Activated CD4-positive, alpha-beta T cell treated with anti-CD3 and anti-CD28 coated beads, Interleukin-2, amount 10 ng/mL, durations not matched to agents 7 days and 5 days (primary cell): ENCODE data around the gene S100A11. TPM values are rescaled to one million over a fixed set of nuclear protein-coding genes. Genes with fewer than 3 reads are reported as not detected.

Experiments used
- CTCF ChIA-PET: fragments of 350-600 bp; sonication (Branson Sonifier 250); formaldehyde crosslinking; loops from one replicate; lab custom pipeline; 2021; ENCODE audit warnings: antibody characterized with exemption; lab: Charles Lee
- POLR2A ChIA-PET: fragments of 350-600 bp; sonication (Branson Sonifier 250); formaldehyde crosslinking; loops from one replicate; lab custom pipeline; 2021; ENCODE audit warnings: antibody characterized with exemption; lab: Charles Lee
- DNase-seq: peaks from one replicate; pipeline ENCODE4 v3.0.0-alpha.2; 2020
- H3K27ac Mint-ChIP-seq: one replicate; pipeline ENCODE4 v1.8.0; 2021; ENCODE audit warnings: mild to moderate bottlenecking, moderate library complexity, mixed read lengths
- H3K27me3 Mint-ChIP-seq: one replicate; pipeline ENCODE4 v1.8.0; 2021; ENCODE audit warnings: mixed read lengths
- H3K36me3 Mint-ChIP-seq: one replicate; pipeline ENCODE4 v1.8.0; 2021; ENCODE audit warnings: low read depth, mixed read lengths
- H3K4me1 Mint-ChIP-seq: one replicate; pipeline ENCODE4 v1.8.0; 2021; ENCODE audit warnings: mixed read lengths
- H3K4me3 Mint-ChIP-seq: one replicate; pipeline ENCODE4 v1.8.0; 2021; ENCODE audit warnings: mild to moderate bottlenecking, moderate library complexity, mixed read lengths
- H3K9me3 Mint-ChIP-seq: one replicate; pipeline ENCODE4 v1.8.0; 2021; ENCODE audit warnings: mixed read lengths
- total RNA-seq, 2 experiments: library from RNA; stranded (reverse); gene quantifications; one replicate each; pipeline ENCODE4 v1.2.3, GENCODE V29; 2021

Gene S100A11
- total RNA-seq, 2 experiments from 2014 or later = 367 to 412 TPM

GRCh38 chr1:151988405-151988923, 48.3 kb downstream of the S100A11 start:
- ChIA-PET CTCF (interaction anchor here (0.9 to 4.0 kb wide), 5 partner anchors 12 to 84 kb away, joined by 3 to 21 read pairs (median 4); no protein-coding TSS in a partner anchor), POLR2A (no interaction called here)
- Mint-ChIP-seq H3K27me3 (no peaks in the 10 kb centered on the region), H3K9me3 (no peaks in the 10 kb centered on the region), H3K27ac (no peak overlapping the region), H3K4me3 (no peak overlapping the region), H3K36me3 (peaks cover 80% of the 10 kb centered on the region), H3K4me1 (peaks cover 89% of the 10 kb centered on the region)
- DNase-seq = no peak

- Mint-ChIP-seq H3K9me3 (no peaks in the 10 kb centered on the region), H3K27ac (no peak overlapping the region), H3K27me3 (no peaks in the 10 kb centered on the region), H3K36me3 (peaks cover 82% of the 10 kb centered on the region), H3K4me3 (no peak overlapping the region), H3K4me1 (peaks cover 81% of the 10 kb centered on the region)
- DNase-seq = no peak
- ChIA-PET CTCF (interaction anchor here (0.7 to 4.0 kb wide), 7 partner anchors 10 to 63 kb away, joined by 3 to 21 read pairs (median 3); no protein-coding TSS in a partner anchor), POLR2A (no interaction called here)
These were observed 50.2 kb downstream of the S100A11 start for GRCh38 chr1:151986501-151987190.

- Mint-ChIP-seq H3K27ac (no peak overlapping the region), H3K27me3 (no peaks in the 10 kb centered on the region), H3K36me3 (peaks cover 83% of the 10 kb centered on the region), H3K9me3 (no peaks in the 10 kb centered on the region), H3K4me3 (peak overlapping the region; percentile 9), H3K4me1 (peaks cover 72% of the 10 kb centered on the region)
- ChIA-PET CTCF (interaction anchor here (0.6 to 4.0 kb wide), 5 partner anchors 11 to 107 kb away, joined by 3 to 21 read pairs (median 4); no protein-coding TSS in a partner anchor), POLR2A (no interaction called here)
- no peak for DNase-seq
These were observed 51.0 kb downstream of the S100A11 start for GRCh38 chr1:151985768-151986167.

GRCh38 chr1:151985270-151985669, 51.5 kb downstream of the S100A11 start:
- peaks cover 84% of the 10 kb centered on the region for H3K36me3 Mint-ChIP-seq

GRCh38 chr1:151984313-151984956, 52.4 kb downstream of the S100A11 start:
- peaks cover 84% of the 10 kb centered on the region for H3K36me3 Mint-ChIP-seq
- H3K4me3 Mint-ChIP-seq = no peak overlapping the region
- H3K9me3 Mint-ChIP-seq = no peaks in the 10 kb centered on the region
- ChIA-PET CTCF (interaction anchor here (0.6 to 4.0 kb wide), 5 partner anchors 14 to 64 kb away, joined by 3 to 21 read pairs (median 11); no protein-coding TSS in a partner anchor), POLR2A (interaction anchor here (0.5 kb wide), 1 partner anchor 136 kb away, joined by 3 read pairs; no protein-coding TSS in a partner anchor)
- DNase-seq = peak; percentile 42
- H3K27ac Mint-ChIP-seq = peak overlapping the region; percentile 57
- no peaks in the 10 kb centered on the region for H3K27me3 Mint-ChIP-seq
- H3K4me1 Mint-ChIP-seq = peaks cover 62% of the 10 kb centered on the region

More at GRCh38 chr1:151985270-151985669, 51.5 kb downstream of the S100A11 start:
- no peak for DNase-seq
- ChIA-PET POLR2A (no interaction called here), CTCF (interaction anchor here (0.6 to 4.0 kb wide), 4 partner anchors 11 to 106 kb away, joined by 3 to 21 read pairs (median 11); no protein-coding TSS in a partner anchor)
- Mint-ChIP-seq H3K4me1 (peaks cover 67% of the 10 kb centered on the region), H3K27me3 (no peaks in the 10 kb centered on the region), H3K27ac (no peak overlapping the region), H3K4me3 (peak overlapping the region; percentile 9), H3K9me3 (no peaks in the 10 kb centered on the region)

Other genes starting within 250 kb of the S100A11 start
- gene TDRKH, start 246.5 kb downstream of the S100A11 start, total RNA-seq = 10 to 100 TPM; 14.6 to 17.3 TPM
- gene LINGO4, start 231.6 kb downstream of the S100A11 start, total RNA-seq = under 1 TPM; 0.35 to 0.50 TPM
- gene RORC, start 205.2 kb downstream of the S100A11 start, total RNA-seq = 1 to 10 TPM; 7.3 to 7.5 TPM
- 1 to 10 TPM in 1 of 2 experiments, under 1 TPM in 1; 0.89 to 1.1 TPM for gene C2CD4D, start 197.2 kb downstream of the S100A11 start, total RNA-seq
- not detected for gene THEM5, start 183.3 kb downstream of the S100A11 start, total RNA-seq
- gene THEM4, start 127.5 kb downstream of the S100A11 start, total RNA-seq = 10 to 100 TPM; 33.5 to 34.0 TPM
- gene S100A10, start 43.1 kb downstream of the S100A11 start, total RNA-seq = 100 to 1,000 TPM; 561 to 662 TPM
- not detected for gene TCHHL1, start 52.1 kb upstream of the S100A11 start, total RNA-seq
- gene TCHH, start 78.4 kb upstream of the S100A11 start, total RNA-seq = under 1 TPM; 0.05 to 0.06 TPM
- gene RPTN, start 122.2 kb upstream of the S100A11 start, total RNA-seq = not detected
- not detected for gene HRNR, start 187.2 kb upstream of the S100A11 start, total RNA-seq